GM12878 (cell line): ENCODE results near the gene TTLL4. TPM values are rescaled to one million over a fixed set of nuclear protein-coding genes. Genes with fewer than 3 reads are reported as not detected.

ENCODE experiments used
- ATAC-seq: fragments of 200-7000 bp; cut with Tn5 transposase; 3 replicates; pipeline ENCODE4 v1.9.1; 2020; ENCODE audit warnings: mild to moderate bottlenecking, moderate library complexity
- BruUV-seq: library from RNA; stranded (reverse); fragments of 400-500 nt; replicated peaks from 2 replicates; lab custom pipeline; 2021; lab: Mats Ljungman, UMichigan
- CTCF ChIA-PET: fragments of 300-600 bp; sonication (Branson Sonifier 250); formaldehyde crosslinking; extraction: SDS; loops from one replicate; lab custom pipeline; 2021; ENCODE audit warnings: inconsistent platforms; lab: Yijun Ruan, JAX
- POLR2A ChIA-PET: fragments of 350-600 bp; formaldehyde crosslinking; extraction: SDS; loops from one replicate; lab custom pipeline; 2021; ENCODE audit warnings: inconsistent platforms; lab: Charles Lee
- RAD21 ChIA-PET: fragments of 300-600 bp; sonication (Branson Sonifier 250); formaldehyde crosslinking; loops from one replicate; lab custom pipeline; 2023; ENCODE audit warnings: antibody characterized with exemption; ENCODE audit not compliant: unreplicated experiment; lab: Charles Lee
- SMC1A ChIA-PET: fragments of 300-600 bp; sonication (Branson Sonifier 250); formaldehyde crosslinking; loops from one replicate; lab custom pipeline; 2023; ENCODE audit not compliant: unreplicated experiment, uncharacterized antibody; lab: Charles Lee
- DNase-seq: peaks from one replicate; pipeline ENCODE4 v3.0.0-alpha.2; 2011; ENCODE audit warnings: low read depth, low spot score
- FAIRE-seq: peaks from 3 replicates; lab custom pipeline; 2011; peaks lifted over from hg19 to GRCh38; lab: Jason Lieb, UNC
- H2AFZ ChIP-seq: 2 replicates; pipeline ENCODE4 v1.6.0; 2011; ENCODE audit warnings: low read depth, low read length, control low read depth; ENCODE audit not compliant: control insufficient read depth
- H3K27ac ChIP-seq: 2 replicates; pipeline ENCODE4 v1.5.1; 2011; ENCODE audit warnings: control low read depth; ENCODE audit not compliant: control insufficient read depth, insufficient read depth
- H3K27me3 ChIP-seq, 2 experiments: replicated peaks in 1 of 2; 2 replicates each; pipeline versions ENCODE4 v1.6.0 to v1.6.1; 2011; ENCODE audit warnings: low read length in 1 of 2; ENCODE audit not compliant: control insufficient read depth in 2 of 2, insufficient read depth in 2 of 2
- H3K36me3 ChIP-seq, 2 experiments: 2 replicates each; pipeline ENCODE4 v1.5.1; 2011; ENCODE audit warnings: low read length in 1 of 2; ENCODE audit not compliant: control insufficient read depth in 2 of 2, insufficient read depth in 2 of 2
- H3K4me1 ChIP-seq: 2 replicates; pipeline ENCODE4 v1.6.1; 2011; ENCODE audit warnings: mild to moderate bottlenecking, low read length, moderate library complexity, mixed read lengths; ENCODE audit not compliant: control insufficient read depth, insufficient read depth
- H3K4me2 ChIP-seq: 2 replicates; pipeline ENCODE4 v1.6.0; 2011; ENCODE audit warnings: control low read depth; ENCODE audit not compliant: control insufficient read depth, insufficient read depth
- H3K4me3 ChIP-seq: fragments of 200-600 bp; sonication (generic); 2 replicates; pipeline ENCODE4 v1.5.1; 2016
- H3K79me2 ChIP-seq: 2 replicates; pipeline ENCODE4 v1.6.0; 2011; ENCODE audit warnings: low read length; ENCODE audit not compliant: control insufficient read depth, insufficient read depth
- H3K9ac ChIP-seq: 2 replicates; pipeline ENCODE4 v1.8.0; 2011; ENCODE audit warnings: low read length, control low read depth, mixed read lengths; ENCODE audit not compliant: control insufficient read depth, insufficient read depth
- H3K9me3 ChIP-seq: replicated peaks from 3 replicates; pipeline ENCODE4 v1.5.1; 2011; ENCODE audit warnings: mild to moderate bottlenecking, low read length; ENCODE audit not compliant: control insufficient read depth, insufficient read depth
- H4K20me1 ChIP-seq: 2 replicates; pipeline ENCODE4 v1.6.0; 2011; ENCODE audit not compliant: control insufficient read depth, insufficient read depth
- JUND ChIP-seq: IDR thresholded peaks from 2 replicates; pipeline ENCODE4 v1.6.1; 2012; ENCODE audit warnings: low read depth, mild to moderate bottlenecking, low read length, improper control_type of control experiment, moderate library complexity
- MXI1 ChIP-seq: fragments of 150-350 bp; IDR thresholded peaks from 2 replicates; pipeline ENCODE4 v1.6.1; 2011; ENCODE audit warnings: low read depth, mild to moderate bottlenecking, inconsistent platforms, low read length, improper control_type of control experiment
- MYB ChIP-seq: fragments of 150-350 bp; IDR thresholded peaks from 2 replicates; pipeline ENCODE4 v1.6.1; 2014; ENCODE audit warnings: mild to moderate bottlenecking, low read depth, low read length, borderline replicate concordance
- NFYA ChIP-seq: IDR thresholded peaks from 2 replicates; pipeline ENCODE4 v1.6.1; 2011; ENCODE audit warnings: low read depth, mild to moderate bottlenecking, low read length, improper control_type of control experiment, borderline replicate concordance
- PML ChIP-seq: IDR thresholded peaks from 2 replicates; pipeline ENCODE4 v1.6.1; 2012; ENCODE audit warnings: low read length, inconsistent platforms
- RELA ChIP-seq: fragments of 450-650 bp; IDR thresholded peaks from 2 replicates; pipeline ENCODE4 v1.8.0; 2014; ENCODE audit warnings: borderline replicate concordance; ENCODE audit not compliant: partially characterized antibody
- RUNX3 ChIP-seq: IDR thresholded peaks from 2 replicates; pipeline ENCODE4 v1.6.1; 2012; ENCODE audit warnings: low read length, inconsistent platforms
- SIN3A ChIP-seq: IDR thresholded peaks from 2 replicates; pipeline ENCODE4 v1.6.1; 2012; ENCODE audit warnings: low read depth, low read length, improper control_type of control experiment
- SMAD5 ChIP-seq: IDR thresholded peaks from 2 replicates; pipeline ENCODE4 v1.6.1; 2016; ENCODE audit warnings: antibody characterized with exemption, low read depth
- ZNF207 ChIP-seq: fragments of 450-650 bp; IDR thresholded peaks from 2 replicates; pipeline ENCODE4 v1.6.1; 2014; ENCODE audit warnings: antibody characterized with exemption, mild to moderate bottlenecking, borderline replicate concordance
- ZNF24 ChIP-seq: fragments of 450-650 bp; IDR thresholded peaks from 2 replicates; pipeline ENCODE4 v1.6.1; 2017; ENCODE audit warnings: antibody characterized with exemption, mild to moderate bottlenecking
- WGBS: methylation state at CpG from one replicate; pipeline ENCODE4 v1.1.6; 2016; ENCODE audit warnings: low lambda C conversion rate; ENCODE audit not compliant: insufficient replicate concordance, insufficient coverage; ENCODE audit errors: missing lambda C conversion rate; 5-methylcytosine and 5-hydroxymethylcytosine counted together
- in situ Hi-C: fragments of 300-500 bp; cut with MboI; formaldehyde crosslinking; loops from 9 replicates; pipeline ENCODE4 v1.14.3; 2018; ENCODE audit warnings: mixed read lengths
- intact Hi-C: fragments of 100-400 bp; cut with micrococcal nuclease; formaldehyde crosslinking; loops from one replicate; pipeline ENCODE4 v1.14.2; 2022; ENCODE audit not compliant: unreplicated experiment
- polyA plus RNA-seq, 11 experiments: library from polyadenylated mRNA; depleted of rRNA in 4 of 11; unstranded in 6 of 11; stranded (reverse) in 5 of 11; fragments of >200 nt; fragmentation: Nextera tagmentation in 4 of 11; fragmentation: Illumina TruSeq in 1 of 11; extraction: Ambion mirVana in 4 of 11; extraction: Trizol in 1 of 11; gene quantifications; 1 replicate in 1 of 11; 2 replicates in 10 of 11; pipeline versions ENCODE4 v1.2.1 to v1.2.3, GENCODE V29; 2011 to 2016; ENCODE audit warnings: inconsistent platforms in 2 of 11, missing spikeins in 2 of 11, low read depth in 1 of 11
- total RNA-seq, 4 experiments: library from RNA; depleted of rRNA in 3 of 4; stranded (reverse); fragments of >200 nt in 3 of 4; fragmentation: Illumina TruSeq in 1 of 4; extraction: Trizol in 1 of 4; gene quantifications; 2 replicates each; pipeline versions ENCODE4 v1.2.1 to v1.2.3, GENCODE V29; 2013 to 2021
- TF ChIP-seq, protein P1 (sequence below): fragments of 450-650 bp; formaldehyde crosslinking; IDR thresholded peaks from 2 replicates; pipeline ENCODE4 v1.5.0; 2022; ENCODE audit warnings: mild to moderate bottlenecking, missing genetic modification characterization
- TF ChIP-seq, protein P2 (sequence below): fragments of 450-650 bp; IDR thresholded peaks from 2 replicates; pipeline ENCODE4 v1.6.1; 2017; ENCODE audit warnings: mild to moderate bottlenecking, moderate library complexity
- TF ChIP-seq, protein P3 (sequence below): IDR thresholded peaks from 2 replicates; pipeline ENCODE4 v1.6.1; 2011; ENCODE audit warnings: borderline replicate concordance, low read depth, mild to moderate bottlenecking, moderate library complexity, low read length; ENCODE audit not compliant: insufficient read depth, poor library complexity, severe bottlenecking
- TF ChIP-seq, protein P4 (sequence below): fragments of 450-650 bp; IDR thresholded peaks from 2 replicates; pipeline ENCODE4 v1.6.1; 2016; ENCODE audit warnings: mild to moderate bottlenecking

TTLL4 gene
- total and polyA plus RNA-seq, 10 of the 15 experiments (the other 5 are each of a cell fraction or from before 2014, with no cell fraction given), result 16.6 to 63.1 (median 32.9) TPM

DNA sequence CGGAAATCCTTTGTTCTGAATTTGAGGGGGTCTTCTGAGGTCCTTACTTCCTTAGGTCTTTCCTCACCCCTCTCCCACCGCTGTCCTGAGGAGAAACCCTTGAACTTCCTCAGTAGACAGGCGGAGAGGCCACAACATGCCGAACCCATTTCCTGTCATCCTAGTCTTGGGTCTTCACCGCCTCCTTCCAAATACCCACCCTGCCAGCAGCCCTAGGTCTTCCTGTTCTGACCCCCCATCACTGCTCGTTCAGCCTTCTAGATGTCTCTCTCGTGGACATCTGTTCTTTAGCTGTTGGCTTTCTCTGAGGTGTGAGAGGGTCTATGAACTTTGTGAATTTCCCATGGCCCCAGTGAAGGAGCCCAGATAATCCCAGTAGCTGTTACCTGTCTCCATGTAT is 44.1 kb downstream of the TTLL4 start:
- ChIA-PET RAD21 (no interaction called here), SMC1A (no interaction called here), POLR2A (no interaction called here), CTCF (no interaction called here)
- Histone ChIP-seq H3K4me2 (no peak overlapping the region), H3K4me3 (no peak overlapping the region), H3K9me3 (no peaks in the 10 kb centered on the region), H3K4me1 (no peaks in the 10 kb centered on the region), H3K36me3 (peaks cover 26 to 35% of the 10 kb centered on the region in 2 experiments), H2AFZ (no peak overlapping the region), H3K27ac (no peak overlapping the region), H3K79me2 (no peaks in the 10 kb centered on the region), H4K20me1 (no peaks in the 10 kb centered on the region), H3K27me3 (no peaks in the 10 kb centered on the region), H3K9ac (no peak overlapping the region)
- no peak for FAIRE-seq
- in situ Hi-C loops (no loop called here), intact Hi-C loops (no loop called here)
- WGBS, result 93% methylated on average over 7 of the region's 7 CpGs
- no peak for DNase-seq
- BruUV-seq, result no TSS peak
- no peak for ATAC-seq
- TF ChIP-seq JUND, result no peak
- TF ChIP-seq MXI1, result no peak
- no peak for TF ChIP-seq RUNX3
- TF ChIP-seq, protein P1, sequence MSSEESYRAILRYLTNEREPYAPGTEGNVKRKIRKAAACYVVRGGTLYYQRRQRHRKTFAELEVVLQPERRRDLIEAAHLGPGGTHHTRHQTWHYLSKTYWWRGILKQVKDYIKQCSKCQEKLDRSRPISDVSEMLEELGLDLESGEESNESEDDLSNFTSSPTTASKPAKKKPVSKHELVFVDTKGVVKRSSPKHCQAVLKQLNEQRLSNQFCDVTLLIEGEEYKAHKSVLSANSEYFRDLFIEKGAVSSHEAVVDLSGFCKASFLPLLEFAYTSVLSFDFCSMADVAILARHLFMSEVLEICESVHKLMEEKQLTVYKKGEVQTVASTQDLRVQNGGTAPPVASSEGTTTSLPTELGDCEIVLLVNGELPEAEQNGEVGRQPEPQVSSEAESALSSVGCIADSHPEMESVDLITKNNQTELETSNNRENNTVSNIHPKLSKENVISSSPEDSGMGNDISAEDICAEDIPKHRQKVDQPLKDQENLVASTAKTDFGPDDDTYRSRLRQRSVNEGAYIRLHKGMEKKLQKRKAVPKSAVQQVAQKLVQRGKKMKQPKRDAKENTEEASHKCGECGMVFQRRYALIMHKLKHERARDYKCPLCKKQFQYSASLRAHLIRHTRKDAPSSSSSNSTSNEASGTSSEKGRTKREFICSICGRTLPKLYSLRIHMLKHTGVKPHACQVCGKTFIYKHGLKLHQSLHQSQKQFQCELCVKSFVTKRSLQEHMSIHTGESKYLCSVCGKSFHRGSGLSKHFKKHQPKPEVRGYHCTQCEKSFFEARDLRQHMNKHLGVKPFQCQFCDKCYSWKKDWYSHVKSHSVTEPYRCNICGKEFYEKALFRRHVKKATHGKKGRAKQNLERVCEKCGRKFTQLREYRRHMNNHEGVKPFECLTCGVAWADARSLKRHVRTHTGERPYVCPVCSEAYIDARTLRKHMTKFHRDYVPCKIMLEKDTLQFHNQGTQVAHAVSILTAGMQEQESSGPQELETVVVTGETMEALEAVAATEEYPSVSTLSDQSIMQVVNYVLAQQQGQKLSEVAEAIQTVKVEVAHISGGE (CRISPR knock-in tag), result no peak
- TF ChIP-seq, protein P2, sequence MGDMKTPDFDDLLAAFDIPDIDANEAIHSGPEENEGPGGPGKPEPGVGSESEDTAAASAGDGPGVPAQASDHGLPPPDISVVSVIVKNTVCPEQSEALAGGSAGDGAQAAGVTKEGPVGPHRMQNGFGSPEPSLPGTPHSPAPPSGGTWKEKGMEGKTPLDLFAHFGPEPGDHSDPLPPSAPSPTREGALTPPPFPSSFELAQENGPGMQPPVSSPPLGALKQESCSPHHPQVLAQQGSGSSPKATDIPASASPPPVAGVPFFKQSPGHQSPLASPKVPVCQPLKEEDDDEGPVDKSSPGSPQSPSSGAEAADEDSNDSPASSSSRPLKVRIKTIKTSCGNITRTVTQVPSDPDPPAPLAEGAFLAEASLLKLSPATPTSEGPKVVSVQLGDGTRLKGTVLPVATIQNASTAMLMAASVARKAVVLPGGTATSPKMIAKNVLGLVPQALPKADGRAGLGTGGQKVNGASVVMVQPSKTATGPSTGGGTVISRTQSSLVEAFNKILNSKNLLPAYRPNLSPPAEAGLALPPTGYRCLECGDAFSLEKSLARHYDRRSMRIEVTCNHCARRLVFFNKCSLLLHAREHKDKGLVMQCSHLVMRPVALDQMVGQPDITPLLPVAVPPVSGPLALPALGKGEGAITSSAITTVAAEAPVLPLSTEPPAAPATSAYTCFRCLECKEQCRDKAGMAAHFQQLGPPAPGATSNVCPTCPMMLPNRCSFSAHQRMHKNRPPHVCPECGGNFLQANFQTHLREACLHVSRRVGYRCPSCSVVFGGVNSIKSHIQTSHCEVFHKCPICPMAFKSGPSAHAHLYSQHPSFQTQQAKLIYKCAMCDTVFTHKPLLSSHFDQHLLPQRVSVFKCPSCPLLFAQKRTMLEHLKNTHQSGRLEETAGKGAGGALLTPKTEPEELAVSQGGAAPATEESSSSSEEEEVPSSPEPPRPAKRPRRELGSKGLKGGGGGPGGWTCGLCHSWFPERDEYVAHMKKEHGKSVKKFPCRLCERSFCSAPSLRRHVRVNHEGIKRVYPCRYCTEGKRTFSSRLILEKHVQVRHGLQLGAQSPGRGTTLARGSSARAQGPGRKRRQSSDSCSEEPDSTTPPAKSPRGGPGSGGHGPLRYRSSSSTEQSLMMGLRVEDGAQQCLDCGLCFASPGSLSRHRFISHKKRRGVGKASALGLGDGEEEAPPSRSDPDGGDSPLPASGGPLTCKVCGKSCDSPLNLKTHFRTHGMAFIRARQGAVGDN, result no peak
- TF ChIP-seq ZNF24, result no peak
- TF ChIP-seq RELA, result no peak
- TF ChIP-seq, protein P3, sequence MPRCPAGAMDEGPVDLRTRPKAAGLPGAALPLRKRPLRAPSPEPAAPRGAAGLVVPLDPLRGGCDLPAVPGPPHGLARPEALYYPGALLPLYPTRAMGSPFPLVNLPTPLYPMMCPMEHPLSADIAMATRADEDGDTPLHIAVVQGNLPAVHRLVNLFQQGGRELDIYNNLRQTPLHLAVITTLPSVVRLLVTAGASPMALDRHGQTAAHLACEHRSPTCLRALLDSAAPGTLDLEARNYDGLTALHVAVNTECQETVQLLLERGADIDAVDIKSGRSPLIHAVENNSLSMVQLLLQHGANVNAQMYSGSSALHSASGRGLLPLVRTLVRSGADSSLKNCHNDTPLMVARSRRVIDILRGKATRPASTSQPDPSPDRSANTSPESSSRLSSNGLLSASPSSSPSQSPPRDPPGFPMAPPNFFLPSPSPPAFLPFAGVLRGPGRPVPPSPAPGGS, result no peak
- TF ChIP-seq ZNF207, result no peak
- no peak for TF ChIP-seq PML
- no peak for TF ChIP-seq SIN3A
- TF ChIP-seq NFYA, result no peak
- TF ChIP-seq MYB, result no peak
- TF ChIP-seq, protein P4, sequence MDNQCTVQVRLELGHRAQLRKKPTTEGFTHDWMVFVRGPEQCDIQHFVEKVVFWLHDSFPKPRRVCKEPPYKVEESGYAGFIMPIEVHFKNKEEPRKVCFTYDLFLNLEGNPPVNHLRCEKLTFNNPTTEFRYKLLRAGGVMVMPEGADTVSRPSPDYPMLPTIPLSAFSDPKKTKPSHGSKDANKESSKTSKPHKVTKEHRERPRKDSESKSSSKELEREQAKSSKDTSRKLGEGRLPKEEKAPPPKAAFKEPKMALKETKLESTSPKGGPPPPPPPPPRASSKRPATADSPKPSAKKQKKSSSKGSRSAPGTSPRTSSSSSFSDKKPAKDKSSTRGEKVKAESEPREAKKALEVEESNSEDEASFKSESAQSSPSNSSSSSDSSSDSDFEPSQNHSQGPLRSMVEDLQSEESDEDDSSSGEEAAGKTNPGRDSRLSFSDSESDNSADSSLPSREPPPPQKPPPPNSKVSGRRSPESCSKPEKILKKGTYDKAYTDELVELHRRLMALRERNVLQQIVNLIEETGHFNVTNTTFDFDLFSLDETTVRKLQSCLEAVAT, result no peak
- TF ChIP-seq SMAD5, result no peak
